ENCODE measurements around the gene B3GNT8. TPM values are rescaled to one million over a fixed set of nuclear protein-coding genes. Genes with fewer than 3 reads are reported as not detected.
"Not testable (repeated sequence)": the region's sequence is repeated elsewhere in the genome, so short reads cannot be mapped to it uniquely, and the experiment has no call there.

Gene B3GNT8
- total RNA-seq, 1 experiment from 2014 or later: not detected

GRCh38 chr19:41421973-41422372 lies 5.2 kb downstream of the B3GNT8 start:
- in situ Hi-C loops (cut with HindIII; ENCODE audit: low sequenced_read_pairs): no loop called here
- no peak for DNase-seq (ENCODE audit: low spot score)

- in situ Hi-C loops (cut with HindIII; ENCODE audit: low sequenced_read_pairs): no loop called here
- DNase-seq (ENCODE audit: low spot score): no peak
These were observed 5.9 kb downstream of the B3GNT8 start for GRCh38 chr19:41421314-41421713.

- in situ Hi-C loops (cut with HindIII; ENCODE audit: low sequenced_read_pairs): no loop called here
- no peak for DNase-seq (ENCODE audit: low spot score)
These were observed 6.9 kb downstream of the B3GNT8 start for GRCh38 chr19:41420101-41420880.

GRCh38 chr19:41416194-41416674 lies 10.9 kb downstream of the B3GNT8 start:
- in situ Hi-C loops (cut with HindIII; ENCODE audit: low sequenced_read_pairs): no loop called here
- DNase-seq (ENCODE audit: low spot score): no peak

- in situ Hi-C loops (cut with HindIII; ENCODE audit: low sequenced_read_pairs): no loop called here
- DNase-seq (ENCODE audit: low spot score): no peak
These were observed 12.0 kb downstream of the B3GNT8 start for GRCh38 chr19:41415154-41415571.

GRCh38 chr19:41414461-41414860 lies 12.7 kb downstream of the B3GNT8 start:
- DNase-seq (ENCODE audit: low spot score): no peak
- in situ Hi-C loops (cut with HindIII; ENCODE audit: low sequenced_read_pairs): no loop called here

GRCh38 chr19:41413947-41414346 lies 13.2 kb downstream of the B3GNT8 start:
- no peak for DNase-seq (ENCODE audit: low spot score)
- in situ Hi-C loops (cut with HindIII; ENCODE audit: low sequenced_read_pairs): no loop called here

- in situ Hi-C loops (cut with HindIII; ENCODE audit: low sequenced_read_pairs): no loop called here
- no peak for DNase-seq (ENCODE audit: low spot score)
These were observed 14.2 kb downstream of the B3GNT8 start for GRCh38 chr19:41412953-41413352.

GRCh38 chr19:41411968-41412265 lies 15.3 kb downstream of the B3GNT8 start:
- in situ Hi-C loops (cut with HindIII; ENCODE audit: low sequenced_read_pairs): no loop called here
- DNase-seq (ENCODE audit: low spot score): peak; percentile 65

GRCh38 chr19:41411100-41411967 lies 15.8 kb downstream of the B3GNT8 start:
- DNase-seq (ENCODE audit: low spot score): no peak
- in situ Hi-C loops (cut with HindIII; ENCODE audit: low sequenced_read_pairs): no loop called here

GRCh38 chr19:41410336-41411054 lies 16.7 kb downstream of the B3GNT8 start:
- no peak for DNase-seq (ENCODE audit: low spot score)
- in situ Hi-C loops (cut with HindIII; ENCODE audit: low sequenced_read_pairs): no loop called here

GRCh38 chr19:41409288-41409687 lies 17.9 kb downstream of the B3GNT8 start:
- in situ Hi-C loops (cut with HindIII; ENCODE audit: low sequenced_read_pairs): no loop called here
- DNase-seq (ENCODE audit: low spot score): no peak

GRCh38 chr19:41408846-41409245 lies 18.3 kb downstream of the B3GNT8 start:
- DNase-seq (ENCODE audit: low spot score); in situ Hi-C loops (cut with HindIII; ENCODE audit: low sequenced_read_pairs): not testable (repeated sequence)

GRCh38 chr19:41408256-41408655 lies 18.9 kb downstream of the B3GNT8 start:
- in situ Hi-C loops (cut with HindIII; ENCODE audit: low sequenced_read_pairs): no loop called here
- DNase-seq (ENCODE audit: low spot score): no peak

- in situ Hi-C loops (cut with HindIII; ENCODE audit: low sequenced_read_pairs): no loop called here
- no peak for DNase-seq (ENCODE audit: low spot score)
These were observed 19.9 kb downstream of the B3GNT8 start for GRCh38 chr19:41407271-41407670.

GRCh38 chr19:41405776-41406175 lies 21.4 kb downstream of the B3GNT8 start:
- in situ Hi-C loops (cut with HindIII; ENCODE audit: low sequenced_read_pairs): no loop called here
- no peak for DNase-seq (ENCODE audit: low spot score)

GRCh38 chr19:41403181-41403970 lies 23.8 kb downstream of the B3GNT8 start:
- in situ Hi-C loops (cut with HindIII; ENCODE audit: low sequenced_read_pairs): no loop called here
- no peak for DNase-seq (ENCODE audit: low spot score)

GRCh38 chr19:41402010-41402409 lies 25.2 kb downstream of the B3GNT8 start:
- DNase-seq (ENCODE audit: low spot score): no peak
- in situ Hi-C loops (cut with HindIII; ENCODE audit: low sequenced_read_pairs): no loop called here

- DNase-seq (ENCODE audit: low spot score): no peak
- in situ Hi-C loops (cut with HindIII; ENCODE audit: low sequenced_read_pairs): no loop called here
These were observed 25.7 kb downstream of the B3GNT8 start for GRCh38 chr19:41401483-41401882.

Data from G401 (cell line).